Measurements from ENCODE around the gene SRSF10.
A peak's percentile ranks its signal among the peaks of the same experiment; 100 is the strongest.
"Not testable (repeated sequence)": the region's sequence is repeated elsewhere in the genome, so short reads cannot be mapped to it uniquely, and the experiment has no call there.

Gene SRSF10

DNA sequence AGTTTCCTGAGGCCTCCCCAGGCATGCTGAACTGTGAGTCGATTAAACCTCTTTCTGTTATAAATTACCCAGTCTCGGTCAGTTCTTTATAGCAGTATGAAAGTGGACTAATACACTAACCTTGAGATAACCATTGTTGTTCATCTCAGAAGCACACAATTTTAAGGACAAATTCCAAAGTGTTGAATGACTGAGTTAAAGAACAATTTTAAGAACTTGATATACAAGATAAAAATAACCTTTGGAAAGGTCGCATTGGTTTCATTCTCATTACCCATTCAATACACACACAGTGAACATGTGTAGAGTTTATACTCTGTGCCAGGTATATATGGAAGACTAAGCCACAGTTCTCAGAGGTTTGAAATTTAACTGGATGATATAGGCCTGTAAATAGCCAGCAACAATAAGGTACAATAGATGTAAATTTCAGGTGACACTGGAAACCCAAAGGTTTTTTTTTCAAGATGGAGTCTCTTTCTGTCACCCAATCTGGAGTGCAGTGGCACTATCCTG, 19.1 kb upstream of the SRSF10 start:
- DNase-seq (ENCODE audit: low read depth in 2 of 2, low spot score in 1 of 2): no peak

GRCh38 chr1:23997812-23998211, 17.7 kb upstream of the SRSF10 start:
- no peak for DNase-seq (ENCODE audit: low read depth in 2 of 2, low spot score in 1 of 2)

GRCh38 chr1:23996700-23997229, 16.6 kb upstream of the SRSF10 start:
- DNase-seq (ENCODE audit: low read depth in 2 of 2, low spot score in 1 of 2): no peak

GRCh38 chr1:23995431-23995837, 15.3 kb upstream of the SRSF10 start:
- no peak for DNase-seq (ENCODE audit: low read depth in 2 of 2, low spot score in 1 of 2)

- not testable (repeated sequence) for DNase-seq (ENCODE audit: low read depth in 2 of 2, low spot score in 1 of 2)
Measured at GRCh38 chr1:23992011-23992410, 11.9 kb upstream of the SRSF10 start.

DNA sequence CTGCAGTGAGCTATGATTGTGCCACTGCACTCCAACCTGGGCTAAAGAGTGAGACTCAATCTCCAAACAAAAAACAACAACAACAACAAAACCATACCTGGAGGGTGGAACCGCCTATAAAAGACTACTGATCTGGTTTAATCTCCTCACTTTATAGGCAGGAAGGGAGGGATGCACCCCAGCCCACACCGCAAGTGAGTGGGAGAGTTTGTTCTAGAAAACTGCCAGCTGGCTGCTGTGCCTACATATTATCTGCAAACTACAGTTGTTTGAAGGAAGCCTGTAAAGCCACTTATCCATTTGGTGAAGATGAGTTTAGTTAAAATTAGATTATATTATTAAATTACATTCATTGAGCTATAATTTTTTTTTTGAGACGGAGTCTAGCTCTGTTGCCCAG, 9.1 kb upstream of the SRSF10 start:
- no peak for DNase-seq (ENCODE audit: low read depth in 2 of 2, low spot score in 1 of 2)

DNA sequence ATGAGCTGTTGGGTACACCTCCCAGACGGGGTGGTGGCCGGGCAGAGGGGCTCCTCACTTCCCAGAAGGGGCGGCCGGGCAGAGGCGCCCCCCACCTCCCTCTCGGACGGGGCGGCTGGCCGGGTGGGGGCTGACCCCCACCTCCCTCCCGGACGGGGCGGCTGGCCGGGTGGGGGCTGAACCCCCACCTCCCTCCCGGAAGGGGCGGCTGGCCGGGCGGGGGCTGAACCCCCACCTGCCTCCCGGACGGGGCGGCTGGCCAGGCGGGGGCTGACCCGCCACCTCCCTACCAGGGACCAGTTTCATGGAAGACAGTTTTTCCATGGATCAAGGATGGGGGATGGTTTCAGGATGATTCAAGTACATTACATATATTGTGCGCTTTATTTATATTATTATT, 6.9 kb upstream of the SRSF10 start:
- not testable (repeated sequence) for DNase-seq (ENCODE audit: low read depth in 2 of 2, low spot score in 1 of 2)

DNA sequence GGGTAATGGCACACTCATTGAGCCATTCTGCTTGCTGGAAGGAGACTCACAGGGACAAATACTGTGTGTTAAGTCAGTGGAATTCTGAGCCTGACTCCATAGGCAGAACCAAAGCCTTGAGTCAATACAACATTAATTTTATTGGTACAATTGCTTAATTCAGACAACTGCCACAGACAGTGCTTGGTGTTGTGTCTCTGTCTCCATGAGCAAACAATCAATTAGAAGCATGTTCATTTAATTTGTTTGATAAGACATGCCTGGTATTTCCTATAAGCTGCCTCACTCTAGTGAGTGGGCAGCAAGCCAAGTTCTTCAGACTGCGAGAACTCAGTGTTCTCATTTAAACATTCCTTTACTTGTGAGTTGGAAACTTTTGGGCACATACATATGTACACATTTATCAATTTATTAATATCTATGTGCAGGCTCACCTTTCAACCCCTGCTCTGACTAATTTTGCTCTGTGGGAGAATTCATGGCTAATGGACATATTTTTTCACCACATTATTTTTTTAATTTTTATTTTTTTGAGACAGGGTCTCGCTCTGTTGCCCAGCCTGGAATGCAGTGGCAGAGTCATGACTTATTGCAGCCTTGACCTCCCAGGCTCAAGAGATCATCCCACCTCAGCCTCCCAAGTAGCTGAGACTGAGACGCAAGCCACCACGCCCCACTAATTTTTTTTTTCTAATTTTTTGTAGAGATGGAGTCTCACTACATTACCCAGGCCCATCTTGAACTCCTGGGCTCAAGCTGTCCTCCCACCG, 4.5 kb upstream of the SRSF10 start:
- no peak for DNase-seq (ENCODE audit: low read depth in 2 of 2, low spot score in 1 of 2)

- DNase-seq (ENCODE audit: low read depth in 2 of 2, low spot score in 1 of 2): peak in 1 of 2 donors; percentile 4
Measured at GRCh38 chr1:23980728-23981070, 572 bp upstream of the SRSF10 start.

DNA sequence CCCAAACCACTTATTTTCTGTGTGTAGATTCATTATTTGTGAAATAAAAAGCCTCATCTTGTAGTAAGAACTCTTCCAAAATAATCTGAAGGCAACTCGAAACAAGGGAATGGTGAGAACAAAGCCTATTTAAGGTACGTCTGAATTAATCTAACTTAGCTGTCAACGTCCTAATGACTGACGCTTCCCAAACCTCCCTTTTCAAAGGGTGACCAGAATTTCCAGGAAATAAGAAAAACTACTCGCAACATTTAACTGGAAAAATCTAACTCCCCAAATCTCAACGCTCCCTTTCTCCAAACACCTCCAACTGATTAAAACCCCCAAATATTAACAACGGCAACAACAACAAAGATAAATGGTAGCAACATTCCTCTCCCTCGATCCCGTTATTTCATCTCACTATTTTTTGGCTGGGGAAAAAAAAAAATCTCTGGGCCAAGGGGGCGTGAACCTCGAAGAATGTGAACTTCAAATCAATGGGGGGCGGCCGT, 693 bp downstream of the SRSF10 start:
- no peak for DNase-seq (ENCODE audit: low read depth in 2 of 2, low spot score in 1 of 2)

DNA sequence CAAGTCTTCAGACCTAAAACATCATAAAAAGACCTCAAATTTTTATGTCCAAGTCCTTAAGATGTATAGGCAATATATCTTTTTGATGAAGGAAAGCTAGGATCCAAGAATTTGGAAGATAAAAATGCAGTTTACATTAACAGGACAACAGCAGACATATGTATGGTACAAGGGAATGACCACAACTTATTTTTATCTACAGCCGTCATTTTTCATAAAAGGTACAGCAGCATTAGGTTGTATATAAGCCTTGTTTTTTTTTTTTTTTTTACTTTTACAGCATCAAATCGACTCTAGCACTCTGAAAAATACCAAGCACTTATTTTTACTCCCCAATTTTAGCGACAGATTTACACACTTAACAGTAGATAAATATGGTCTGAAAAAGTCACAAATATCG, 1.3 kb downstream of the SRSF10 start:
- no peak for DNase-seq (ENCODE audit: low read depth in 2 of 2, low spot score in 1 of 2)

GRCh38 chr1:23977854-23978191, 2.3 kb downstream of the SRSF10 start:
- no peak for DNase-seq (ENCODE audit: low read depth in 2 of 2, low spot score in 1 of 2)

- DNase-seq (ENCODE audit: low read depth in 2 of 2, low spot score in 1 of 2): no peak
Measured at GRCh38 chr1:23977187-23977853, 2.8 kb downstream of the SRSF10 start.

DNA sequence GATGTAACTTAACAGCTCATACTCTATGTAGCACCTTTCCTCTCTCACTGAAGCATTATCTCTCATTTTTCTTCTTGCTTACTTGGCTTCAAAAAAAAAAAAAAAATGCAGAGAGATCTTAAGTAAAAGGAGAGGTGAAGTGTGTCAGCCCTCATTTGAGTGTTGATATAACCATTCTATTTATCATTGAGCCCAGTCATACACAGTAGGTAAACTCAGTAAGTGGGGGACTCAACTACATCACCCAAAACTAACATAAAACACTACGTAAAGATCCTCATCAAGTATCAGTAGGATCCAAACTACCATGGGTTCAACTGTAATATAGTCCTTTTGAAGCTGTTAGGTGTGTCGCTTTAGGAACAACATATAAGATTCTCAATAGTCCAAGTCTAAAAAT, 12.3 kb downstream of the SRSF10 start:
- DNase-seq (ENCODE audit: low read depth in 2 of 2, low spot score in 1 of 2): no peak

- no peak for DNase-seq (ENCODE audit: low read depth in 2 of 2, low spot score in 1 of 2)
Measured at GRCh38 chr1:23966973-23967493, 13.1 kb downstream of the SRSF10 start.

DNA sequence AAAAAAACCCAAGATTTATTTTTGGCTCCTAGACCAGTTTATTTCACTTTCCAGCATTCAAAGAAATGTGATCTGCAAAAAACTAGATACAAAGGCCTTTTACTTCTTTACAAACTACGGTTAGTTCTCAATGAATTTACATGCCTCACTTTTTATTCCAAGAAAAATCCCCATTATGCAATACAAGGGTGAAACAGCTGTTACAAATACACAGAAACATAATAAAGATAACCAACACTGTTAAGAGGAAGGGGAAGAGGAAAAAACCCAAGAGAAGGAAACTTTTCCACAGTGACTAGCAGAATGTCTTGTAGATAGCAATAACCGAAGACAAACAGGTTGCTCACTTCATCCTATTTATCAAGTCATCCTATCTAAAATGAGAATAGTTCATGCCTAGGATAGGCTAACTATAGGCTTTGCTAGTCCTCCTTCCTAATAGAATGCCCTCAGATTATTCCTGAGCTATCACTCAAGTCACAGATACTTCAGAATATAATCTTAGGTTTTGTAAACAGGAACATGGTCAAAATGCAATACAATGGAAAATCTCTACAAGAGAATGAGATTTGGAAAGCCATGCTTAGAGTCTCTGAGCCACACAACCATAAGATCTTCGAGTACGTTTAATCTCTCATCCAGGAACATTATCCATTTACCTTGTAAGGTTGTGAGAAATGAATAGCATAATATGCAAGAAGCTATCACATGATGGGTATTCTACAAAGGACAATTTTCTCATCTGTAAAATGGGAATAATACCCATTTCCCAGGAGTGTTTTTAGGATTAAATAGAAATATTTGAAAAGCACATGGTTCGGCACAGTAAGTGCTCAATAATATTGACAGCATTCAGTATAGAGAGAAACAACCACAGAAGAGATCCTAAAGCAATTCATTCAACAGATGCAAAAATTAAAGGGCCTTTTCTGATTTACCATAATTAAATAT, 15.1 kb downstream of the SRSF10 start:
- no peak for DNase-seq (ENCODE audit: low read depth in 2 of 2, low spot score in 1 of 2)

- DNase-seq (ENCODE audit: low read depth in 2 of 2, low spot score in 1 of 2): no peak
Measured at GRCh38 chr1:23964235-23964668, 15.9 kb downstream of the SRSF10 start.

DNA sequence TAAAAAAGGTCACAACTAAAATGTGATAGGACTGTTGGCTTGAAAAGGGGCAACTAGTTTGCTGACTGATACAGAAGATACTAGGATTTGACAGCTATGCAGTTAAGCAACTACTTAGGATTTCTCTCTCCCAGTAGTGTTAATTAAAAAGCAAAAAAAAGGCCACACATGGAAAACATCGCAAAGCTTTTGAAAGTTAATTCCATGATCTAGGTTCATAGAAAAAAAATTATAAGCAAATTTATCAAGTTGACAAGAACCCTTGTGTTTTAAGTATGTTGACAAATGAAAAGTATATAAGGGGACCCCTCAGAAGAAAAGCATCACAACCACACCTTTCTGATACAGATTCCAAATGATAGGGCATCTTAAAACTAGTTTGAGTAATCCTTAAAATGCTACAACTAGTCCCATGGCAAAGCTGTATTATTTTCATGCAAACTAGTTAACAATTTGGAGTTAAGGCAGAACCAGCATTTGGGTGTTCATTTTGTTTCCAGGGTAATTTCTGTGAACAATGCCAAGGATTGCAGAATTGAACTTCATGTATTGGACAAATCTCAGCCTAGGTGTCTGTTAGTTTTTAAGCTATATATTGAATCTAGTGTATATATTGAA, 16.4 kb downstream of the SRSF10 start:
- no peak for DNase-seq (ENCODE audit: low read depth in 2 of 2, low spot score in 1 of 2)

GRCh38 chr1:23960291-23961020, 19.7 kb downstream of the SRSF10 start:
- no peak for DNase-seq (ENCODE audit: low read depth in 2 of 2, low spot score in 1 of 2)

Data from stimulated activated CD8-positive, alpha-beta memory T cell treated with anti-CD3 and anti-CD28 coated beads, Interleukin-4, amount 100 ng/mL, for 4 hours (primary cell).